Mesenteric fat pad (tissue), 1 donor: Measurements from ENCODE around the gene GRIK1. TPM values are rescaled to one million over a fixed set of nuclear protein-coding genes. Genes with fewer than 3 reads are reported as not detected.

ENCODE experiments used
- DNase-seq: peaks from one replicate; pipeline ENCODE4 v3.0.0-alpha.2; 2020; ENCODE audit warnings: low spot score
- total RNA-seq: library from RNA; stranded (reverse); fragmentation: NEBNext Ultra II Directional; extraction: Animal tissue kit (Norgen Biotek cat#: 25700); gene quantifications from one replicate; pipeline ENCODE4 v1.2.1, GENCODE V29; 2021
- donor health status: DM: yes; HTN: yes; CAD: no.

The GRIK1 gene
- total RNA-seq, 1 donor from 2014 or later = 0.16 TPM

GRCh38 chr21:29719521-29719920, 220.3 kb downstream of the GRIK1 start:
- DNase-seq = no peak

GRCh38 chr21:29718081-29718815, 221.5 kb downstream of the GRIK1 start:
- DNase-seq = no peak

- DNase-seq = no peak
These were observed 222.1 kb downstream of the GRIK1 start for GRCh38 chr21:29717659-29718058.

- no peak for DNase-seq
These were observed 223.0 kb downstream of the GRIK1 start for GRCh38 chr21:29716753-29717152.

- no peak for DNase-seq
These were observed 224.7 kb downstream of the GRIK1 start for GRCh38 chr21:29715089-29715488.

GRCh38 chr21:29712818-29713217, 227.0 kb downstream of the GRIK1 start:
- no peak for DNase-seq

- DNase-seq = no peak
These were observed 228.6 kb downstream of the GRIK1 start for GRCh38 chr21:29711236-29711635.

- DNase-seq = no peak
These were observed 229.3 kb downstream of the GRIK1 start for GRCh38 chr21:29710498-29710897.

GRCh38 chr21:29708401-29708800, 231.4 kb downstream of the GRIK1 start:
- DNase-seq = no peak

- no peak for DNase-seq
These were observed 235.1 kb downstream of the GRIK1 start for GRCh38 chr21:29704719-29705118.

GRCh38 chr21:29701676-29702075, 238.1 kb downstream of the GRIK1 start:
- no peak for DNase-seq

- no peak for DNase-seq
These were observed 242.1 kb downstream of the GRIK1 start for GRCh38 chr21:29697555-29698193.

- no peak for DNase-seq
These were observed 242.9 kb downstream of the GRIK1 start for GRCh38 chr21:29696937-29697336.

GRCh38 chr21:29691616-29692491, 247.9 kb downstream of the GRIK1 start:
- DNase-seq = no peak

- DNase-seq = no peak
These were observed 250.0 kb downstream of the GRIK1 start for GRCh38 chr21:29689753-29690152.

GRCh38 chr21:29684106-29684505, 255.7 kb downstream of the GRIK1 start:
- no peak for DNase-seq

- no peak for DNase-seq
These were observed 257.0 kb downstream of the GRIK1 start for GRCh38 chr21:29682800-29683199.

GRCh38 chr21:29680273-29680672, 259.5 kb downstream of the GRIK1 start:
- DNase-seq = no peak

GRCh38 chr21:29678626-29679025, 261.2 kb downstream of the GRIK1 start:
- no peak for DNase-seq

GRCh38 chr21:29677326-29677725, 262.5 kb downstream of the GRIK1 start:
- no peak for DNase-seq

GRCh38 chr21:29676395-29676794, 263.4 kb downstream of the GRIK1 start:
- DNase-seq = no peak

GRCh38 chr21:29675451-29675850, 264.3 kb downstream of the GRIK1 start:
- no peak for DNase-seq
